GM21515 (cell line): Measurements from ENCODE around the gene ALKBH2.

ENCODE experiments used
- ATAC-seq: cut with Tn5 transposase; IDR thresholded peaks from one replicate; pipeline ENCODE4 v1.9.1; 2021; ENCODE audit not compliant: unreplicated experiment

ALKBH2 gene

GRCh38 chr12:109093022-109093918, at the start of gene ALKBH2:
Gene ALKBH2, minus strand, starts transcription at chr12:109093472. Its CDS starts 686 bp downstream, at chr12:109092786.
- ATAC-seq: peak; percentile 61

GRCh38 chr12:109140560-109140959, 47.3 kb upstream of the ALKBH2 start:
- ATAC-seq: no peak

GRCh38 chr12:109139791-109140190, 46.5 kb upstream of the ALKBH2 start:
- no peak for ATAC-seq

GRCh38 chr12:109139360-109139759, 46.1 kb upstream of the ALKBH2 start:
- no peak for ATAC-seq

GRCh38 chr12:109137055-109137454, 43.8 kb upstream of the ALKBH2 start:
- no peak for ATAC-seq

GRCh38 chr12:109134186-109134917, 41.1 kb upstream of the ALKBH2 start:
- ATAC-seq: no peak

GRCh38 chr12:109131154-109132050, 38.1 kb upstream of the ALKBH2 start:
- ATAC-seq: no peak

- ATAC-seq: no peak
These were observed 37.3 kb upstream of the ALKBH2 start for GRCh38 chr12:109130297-109131153.

- no peak for ATAC-seq
These were observed 34.4 kb upstream of the ALKBH2 start for GRCh38 chr12:109127533-109128242.

- no peak for ATAC-seq
These were observed 33.5 kb upstream of the ALKBH2 start for GRCh38 chr12:109126784-109127183.

GRCh38 chr12:109125791-109126190, 32.5 kb upstream of the ALKBH2 start:
- ATAC-seq: no peak

- ATAC-seq: no peak
These were observed 31.8 kb upstream of the ALKBH2 start for GRCh38 chr12:109124878-109125648.

GRCh38 chr12:109121346-109121880, 28.1 kb upstream of the ALKBH2 start:
- no peak for ATAC-seq

GRCh38 chr12:109120557-109120956, 27.3 kb upstream of the ALKBH2 start:
- no peak for ATAC-seq

- no peak for ATAC-seq
These were observed 26.8 kb upstream of the ALKBH2 start for GRCh38 chr12:109120095-109120494.

- ATAC-seq: no peak
These were observed 23.3 kb upstream of the ALKBH2 start for GRCh38 chr12:109116611-109116949.

GRCh38 chr12:109115758-109116610, 22.7 kb upstream of the ALKBH2 start, which contains the start of gene ACACB:
Gene ACACB, plus strand, starts transcription at chr12:109116587. Its CDS starts 22,819 bp downstream, at chr12:109139406.
- ATAC-seq: no peak

GRCh38 chr12:109115404-109115757, 22.1 kb upstream of the ALKBH2 start:
- no peak for ATAC-seq
